Gastroesophageal sphincter (tissue), 4 donors: ENCODE data around the gene CATSPERZ. TPM values are rescaled to one million over a fixed set of nuclear protein-coding genes. Genes with fewer than 3 reads are reported as not detected.

Source experiments
- ATAC-seq: fragments of 150-250 bp; one replicate; pipeline ENCODE4 v1.9.1; 2016; ENCODE audit warnings: mild to moderate bottlenecking, moderate library complexity
- H3K27ac ChIP-seq, 4 donors: fragments of 200-600 bp; sonication (generic) in 3 of 4; 1 replicate in 3 of 4; 2 replicates in 1 of 4; pipeline ENCODE4 v1.5.1; 2016 to 2019
- H3K27me3 ChIP-seq: fragments of 200-600 bp; sonication (generic); one replicate; pipeline ENCODE4 v1.5.1; 2019
- H3K36me3 ChIP-seq, 2 donors: fragments of 200-600 bp; sonication (generic); one replicate each; pipeline ENCODE4 v1.5.1; 2019; ENCODE audit warnings: control low read depth in 1 of 2
- H3K4me1 ChIP-seq, 3 donors: fragments of 200-600 bp; sonication (generic); 1 replicate in 2 of 3; 2 replicates in 1 of 3; pipeline ENCODE4 v1.5.1; 2016 to 2019; ENCODE audit warnings: control low read depth in 2 of 3
- H3K4me3 ChIP-seq, 2 donors: fragments of 200-600 bp; sonication (generic); one replicate each; pipeline ENCODE4 v1.5.1; 2019; ENCODE audit warnings: mild to moderate bottlenecking in 1 of 2, moderate library complexity in 1 of 2
- H3K9me3 ChIP-seq, 3 donors: fragments of 200-600 bp; sonication (generic); one replicate each; pipeline ENCODE4 v1.5.1; 2017 to 2019; ENCODE audit warnings: control low read depth in 2 of 3
- CTCF ChIP-seq, 4 experiments: fragments of 200-600 bp in 2 of 4; fragments of 450-650 bp in 2 of 4; sonication (generic) in 1 of 4; IDR thresholded peaks; one replicate each; pipeline ENCODE4 v1.5.1; 2017 to 2019; ENCODE audit warnings: antibody characterized with exemption in 4 of 4, mild to moderate bottlenecking in 2 of 4, moderate library complexity in 2 of 4
- EP300 ChIP-seq: sonication (generic); formaldehyde crosslinking; IDR thresholded peaks from one replicate; pipeline ENCODE4 v1.6.1; 2017; ENCODE audit warnings: antibody characterized with exemption, mild to moderate bottlenecking
- POLR2A ChIP-seq, 2 donors: fragments of 450-650 bp; IDR thresholded peaks; one replicate each; pipeline ENCODE4 v1.6.1; 2017; ENCODE audit warnings: antibody characterized with exemption in 2 of 2, mild to moderate bottlenecking in 2 of 2, moderate library complexity in 1 of 2
- POLR2AphosphoS5 ChIP-seq: sonication (generic); formaldehyde crosslinking; IDR thresholded peaks from one replicate; pipeline ENCODE4 v1.6.1; 2017; ENCODE audit warnings: antibody characterized with exemption
- WGBS, 2 donors: methylation state at CpG; one replicate each; pipeline ENCODE4 v1.1.5; 2018; ENCODE audit warnings: low coverage in 1 of 2; 5-methylcytosine and 5-hydroxymethylcytosine counted together
- total RNA-seq, 4 donors: library from RNA; depleted of rRNA; stranded (reverse); fragments of >200 nt; gene quantifications; one replicate each; pipeline ENCODE4 v1.1.0, GENCODE V29; 2016

The CATSPERZ gene
- total RNA-seq, 4 donors from 2014 or later: not detected

DNA sequence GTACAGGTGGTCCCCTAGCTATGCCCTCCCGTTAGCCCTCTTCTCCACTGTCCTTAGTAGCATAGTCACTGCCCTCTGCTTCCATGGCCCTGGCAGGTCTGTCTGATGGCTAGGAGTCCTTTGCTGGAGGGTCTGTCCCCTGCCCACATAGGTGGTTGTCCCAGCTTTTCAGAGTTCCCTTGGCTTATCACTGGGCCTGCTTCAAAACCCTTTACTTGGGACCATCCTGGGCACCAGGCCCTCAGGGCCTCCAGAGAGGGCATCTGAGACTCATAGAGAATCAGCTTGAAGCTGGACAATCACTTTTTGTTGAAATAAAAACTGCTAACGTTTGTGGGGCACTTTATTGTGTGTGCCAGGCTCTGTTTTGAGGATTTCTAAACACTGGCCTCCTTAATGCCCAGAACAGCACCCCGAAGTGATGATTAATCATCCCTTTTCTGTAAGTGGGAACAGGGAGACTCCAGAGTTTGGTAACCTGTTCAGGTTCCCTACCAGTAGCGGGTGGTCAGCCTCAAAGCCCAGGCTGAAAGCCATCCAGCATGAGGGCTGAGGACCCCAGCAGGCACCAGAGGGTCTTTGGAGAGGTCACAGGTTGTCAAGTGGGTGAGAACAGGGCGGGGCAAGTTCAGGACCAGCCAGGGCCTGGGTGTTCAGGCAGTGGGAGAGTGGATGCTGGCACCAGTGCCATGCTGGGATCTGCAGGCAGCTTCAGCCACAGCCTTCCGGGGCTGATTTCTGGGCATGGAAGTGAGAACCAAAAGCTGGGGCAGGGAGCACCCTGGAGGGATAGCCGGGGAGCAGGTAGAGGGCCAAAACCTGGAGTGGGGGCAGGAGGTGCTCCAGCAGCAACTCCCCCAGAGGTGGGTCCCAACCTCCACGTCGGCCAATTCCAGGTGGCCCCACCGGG, 9.6 kb upstream of the CATSPERZ start:
- no peak for TF ChIP-seq CTCF (IDR thresholded peaks at IDR 0.05)
- no peak for TF ChIP-seq POLR2AphosphoS5
- TF ChIP-seq POLR2A (IDR thresholded peaks at IDR 0.05): no peak
- TF ChIP-seq EP300: no peak
- ATAC-seq: no peak
- Histone ChIP-seq H3K27me3 (peaks cover 61% of the 10 kb centered on the region), H3K9me3 (no peaks in the 10 kb centered on the region), H3K4me1 (peaks cover 0 to 42% (median 26%) of the 10 kb centered on the region in 3 donors), H3K36me3 (peaks cover 0 to 25% of the 10 kb centered on the region in 2 donors), H3K4me3 (peak overlapping the region in 1 of 2 donors; percentile 49), H3K27ac (no peak overlapping the region)
- WGBS, 2 donors: 61 to 75% methylated on average over 5 to 6 of the region's 10 CpGs

DNA sequence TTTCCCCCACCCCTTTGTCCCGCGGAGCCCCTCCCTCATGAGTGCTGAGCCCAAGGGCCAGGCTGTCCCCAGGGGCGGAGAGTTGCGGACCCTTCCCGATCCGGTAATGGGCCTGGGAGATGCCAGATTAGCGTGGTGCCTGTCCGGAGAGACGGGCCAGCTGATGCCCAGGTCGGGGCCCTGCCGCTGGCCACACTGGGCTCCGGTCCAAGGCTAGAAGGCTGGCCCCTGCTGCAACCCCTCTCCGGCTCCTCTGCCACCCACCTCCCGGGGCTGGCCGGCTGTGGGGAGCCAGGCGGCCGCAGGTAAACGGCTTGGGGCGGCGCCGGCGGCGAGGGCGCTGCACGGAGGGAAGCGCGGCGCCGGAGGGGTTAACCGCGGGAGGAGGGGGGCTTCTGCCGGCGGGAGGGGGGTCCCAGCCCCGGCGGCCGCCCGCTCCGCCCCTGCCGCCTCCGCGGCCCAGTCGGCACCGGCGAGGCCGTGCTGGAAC, 8.9 kb upstream of the CATSPERZ start, which contains the start of gene KCNK4:
Gene KCNK4, plus strand, starts transcription at position 41 of the 490 bp plus-strand sequence. CDS start 1,717 bp downstream, outside the sequence.
- Histone ChIP-seq H3K4me3 (peak within 1 kb of the TSS in 1 of 2 donors; percentile 49), H3K9me3 (no peaks in the 10 kb centered on the region), H3K36me3 (peaks cover 0 to 25% of the 10 kb centered on the region in 2 donors), H3K27ac (no peak within 1 kb of the TSS), H3K27me3 (peaks cover 68% of the 10 kb centered on the region), H3K4me1 (peaks cover 0 to 36% (median 21%) of the 10 kb centered on the region in 3 donors)
- no peak for ATAC-seq
- WGBS, 2 donors: 17% methylated on average over 7 of the region's 45 CpGs; no CpG with 5 or more reads in 1 of the 2 donors
- TF ChIP-seq POLR2AphosphoS5 (no peak), CTCF (IDR thresholded peaks at IDR 0.05) (no peak), EP300 (no peak), POLR2A (IDR thresholded peaks at IDR 0.05) (no peak)

GRCh38 chr11:64291752-64292459, 8.3 kb upstream of the CATSPERZ start:
- Histone ChIP-seq H3K27me3 (peaks cover 74% of the 10 kb centered on the region), H3K4me3 (peak overlapping the region in 1 of 2 donors; percentile 49), H3K36me3 (peaks cover 0 to 25% of the 10 kb centered on the region in 2 donors), H3K27ac (no peak overlapping the region), H3K4me1 (peaks cover 0 to 30% (median 17%) of the 10 kb centered on the region in 3 donors), H3K9me3 (no peaks in the 10 kb centered on the region)
- ATAC-seq: peak; percentile 17
- no CpG with 5 or more reads among the region's 96 CpGs for WGBS, 2 donors
- TF ChIP-seq EP300 (no peak), CTCF (IDR thresholded peaks at IDR 0.05) (no peak), POLR2A (IDR thresholded peaks at IDR 0.05) (no peak), POLR2AphosphoS5 (no peak)

DNA sequence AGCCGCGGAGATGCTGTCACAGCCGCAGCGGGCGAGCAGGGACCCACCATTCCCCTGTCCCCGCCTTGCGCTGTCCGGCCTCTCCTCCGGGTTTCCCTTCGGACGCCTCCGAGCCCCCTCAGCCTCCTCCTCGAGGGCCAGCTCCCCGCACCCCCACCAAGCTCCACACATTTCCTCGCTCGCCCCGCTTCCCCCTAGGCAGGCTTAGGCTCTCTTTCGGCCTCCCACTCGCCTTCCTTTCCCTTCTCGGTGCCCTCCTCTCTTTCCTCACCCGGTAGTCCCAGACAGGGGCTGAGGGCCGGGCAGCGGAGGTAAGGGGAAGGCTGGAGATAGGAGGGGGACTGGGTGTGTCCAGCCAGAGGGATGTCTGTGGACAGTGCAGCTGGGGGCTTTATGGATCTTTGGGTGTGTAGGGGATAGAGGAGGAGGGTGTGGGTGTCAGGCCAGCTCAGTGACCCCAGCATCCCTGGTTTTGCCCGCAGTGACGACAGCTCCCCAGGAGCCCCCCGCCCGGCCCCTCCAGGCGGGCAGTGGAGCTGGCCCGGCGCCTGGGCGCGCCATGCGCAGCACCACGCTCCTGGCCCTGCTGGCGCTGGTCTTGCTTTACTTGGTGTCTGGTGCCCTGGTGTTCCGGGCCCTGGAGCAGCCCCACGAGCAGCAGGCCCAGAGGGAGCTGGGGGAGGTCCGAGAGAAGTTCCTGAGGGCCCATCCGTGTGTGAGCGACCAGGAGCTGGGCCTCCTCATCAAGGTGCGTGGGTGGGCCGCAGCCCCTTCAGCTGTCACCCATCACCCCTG, 7.5 kb upstream of the CATSPERZ start:
- no peak for ATAC-seq
- Histone ChIP-seq H3K36me3 (peaks cover 0 to 23% of the 10 kb centered on the region in 2 donors), H3K4me1 (peaks cover 0 to 22% (median 17%) of the 10 kb centered on the region in 3 donors), H3K27ac (no peak overlapping the region), H3K9me3 (no peaks in the 10 kb centered on the region), H3K27me3 (peaks cover 82% of the 10 kb centered on the region), H3K4me3 (peak overlapping the region in 1 of 2 donors; percentile 49)
- WGBS, 2 donors: 4% methylated on average over 5 to 16 of the region's 42 CpGs
- TF ChIP-seq POLR2AphosphoS5: no peak
- TF ChIP-seq POLR2A (IDR thresholded peaks at IDR 0.05): no peak
- no peak for TF ChIP-seq CTCF (IDR thresholded peaks at IDR 0.05)
- no peak for TF ChIP-seq EP300
